Progenitor cell of endocrine pancreas (in vitro differentiated cells): Measurements from ENCODE around the gene IL10. TPM values are rescaled to one million over a fixed set of nuclear protein-coding genes. Genes with fewer than 3 reads are reported as not detected.

Experiments used
- DNase-seq: peaks from one replicate; pipeline ENCODE4 v3.0.0; 2021; ENCODE audit warnings: low spot score; ENCODE audit not compliant: unreplicated experiment
- H3K27ac Mint-ChIP-seq: 2 replicates; pipeline ENCODE4 v1.8.0; 2021; ENCODE audit warnings: mild to moderate bottlenecking, moderate library complexity, mixed read lengths
- H3K27me3 Mint-ChIP-seq: 2 replicates; pipeline ENCODE4 v1.8.0; 2021; ENCODE audit warnings: mixed read lengths
- H3K36me3 Mint-ChIP-seq: 2 replicates; pipeline ENCODE4 v1.8.0; 2022; ENCODE audit warnings: mixed read lengths; ENCODE audit not compliant: insufficient read depth
- H3K4me1 Mint-ChIP-seq: 2 replicates; pipeline ENCODE4 v1.8.0; 2021; ENCODE audit warnings: low read depth, mixed read lengths
- H3K4me3 Mint-ChIP-seq: 2 replicates; pipeline ENCODE4 v1.8.0; 2021; ENCODE audit warnings: low read depth, mild to moderate bottlenecking, moderate library complexity, mixed read lengths
- H3K9me3 Mint-ChIP-seq: 2 replicates; pipeline ENCODE4 v1.8.0; 2021; ENCODE audit warnings: low read depth, mixed read lengths
- total RNA-seq: library from RNA; stranded (reverse); gene quantifications from 2 replicates; pipeline ENCODE4 v1.2.1, GENCODE V29; 2021
- TF ChIP-seq, protein P1 (sequence below): fragments of 200-600 bp; sonication (generic); IDR thresholded peaks from one replicate; pipeline ENCODE4 v1.5.0; 2021; ENCODE audit warnings: antibody characterized with exemption, mild to moderate bottlenecking; ENCODE audit not compliant: unreplicated experiment

Gene IL10
- total RNA-seq, 1 donor from 2014 or later, result not detected

DNA sequence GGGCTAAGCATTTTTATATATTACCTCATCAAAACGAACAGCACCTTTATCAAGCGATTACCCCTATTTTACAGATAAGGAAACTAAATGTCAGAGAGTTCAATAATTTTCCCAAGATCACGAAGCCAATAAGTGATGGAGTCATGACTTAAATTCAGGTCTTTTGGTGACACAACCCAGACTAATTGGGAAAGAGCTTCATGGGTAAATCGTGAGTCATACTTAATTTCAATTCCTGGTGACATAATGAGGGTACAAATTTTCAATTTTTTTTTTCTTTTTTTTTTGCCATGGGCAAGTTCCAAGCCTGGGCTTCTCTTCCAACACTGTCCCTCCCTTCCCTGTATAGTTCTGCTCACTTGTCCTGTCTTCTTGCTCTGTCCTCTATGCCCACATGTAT is 30.1 kb upstream of the IL10 start:
- H3K4me3 Mint-ChIP-seq, result no peak overlapping the region
- DNase-seq, result no peak
- no peak overlapping the region for H3K27ac Mint-ChIP-seq
- H3K4me1 Mint-ChIP-seq, result peaks cover 7% of the 10 kb centered on the region
- H3K9me3 Mint-ChIP-seq, result no peaks in the 10 kb centered on the region
- TF ChIP-seq, protein P1, sequence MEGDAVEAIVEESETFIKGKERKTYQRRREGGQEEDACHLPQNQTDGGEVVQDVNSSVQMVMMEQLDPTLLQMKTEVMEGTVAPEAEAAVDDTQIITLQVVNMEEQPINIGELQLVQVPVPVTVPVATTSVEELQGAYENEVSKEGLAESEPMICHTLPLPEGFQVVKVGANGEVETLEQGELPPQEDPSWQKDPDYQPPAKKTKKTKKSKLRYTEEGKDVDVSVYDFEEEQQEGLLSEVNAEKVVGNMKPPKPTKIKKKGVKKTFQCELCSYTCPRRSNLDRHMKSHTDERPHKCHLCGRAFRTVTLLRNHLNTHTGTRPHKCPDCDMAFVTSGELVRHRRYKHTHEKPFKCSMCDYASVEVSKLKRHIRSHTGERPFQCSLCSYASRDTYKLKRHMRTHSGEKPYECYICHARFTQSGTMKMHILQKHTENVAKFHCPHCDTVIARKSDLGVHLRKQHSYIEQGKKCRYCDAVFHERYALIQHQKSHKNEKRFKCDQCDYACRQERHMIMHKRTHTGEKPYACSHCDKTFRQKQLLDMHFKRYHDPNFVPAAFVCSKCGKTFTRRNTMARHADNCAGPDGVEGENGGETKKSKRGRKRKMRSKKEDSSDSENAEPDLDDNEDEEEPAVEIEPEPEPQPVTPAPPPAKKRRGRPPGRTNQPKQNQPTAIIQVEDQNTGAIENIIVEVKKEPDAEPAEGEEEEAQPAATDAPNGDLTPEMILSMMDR, result no peak
- H3K36me3 Mint-ChIP-seq, result no peaks in the 10 kb centered on the region
- H3K27me3 Mint-ChIP-seq, result peaks cover 21% of the 10 kb centered on the region

DNA sequence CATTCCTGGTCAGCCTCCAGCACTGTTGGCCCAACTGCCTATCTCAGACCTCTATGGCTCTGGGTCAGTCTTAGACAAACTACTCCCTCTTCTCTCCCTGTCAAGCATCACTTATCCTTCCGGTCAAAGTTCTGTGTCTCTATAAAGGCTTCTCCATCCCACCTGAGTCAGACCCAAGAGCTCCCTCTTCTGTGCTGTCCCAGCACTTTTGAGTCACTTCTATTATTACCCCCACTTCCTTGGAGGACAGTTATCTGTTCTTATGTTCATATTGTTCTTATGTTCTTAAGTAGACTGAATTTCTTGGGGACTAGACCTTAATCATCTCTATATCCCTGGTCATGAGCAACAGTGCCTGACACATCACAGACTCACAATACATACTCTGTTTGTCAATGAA is 29.2 kb upstream of the IL10 start:
- no peak for DNase-seq
- H3K4me1 Mint-ChIP-seq, result peaks cover 7% of the 10 kb centered on the region
- TF ChIP-seq, protein P1, result no peak
- no peaks in the 10 kb centered on the region for H3K36me3 Mint-ChIP-seq
- H3K27me3 Mint-ChIP-seq, result peaks cover 19% of the 10 kb centered on the region
- no peak overlapping the region for H3K27ac Mint-ChIP-seq
- H3K9me3 Mint-ChIP-seq, result no peaks in the 10 kb centered on the region
- H3K4me3 Mint-ChIP-seq, result no peak overlapping the region

DNA sequence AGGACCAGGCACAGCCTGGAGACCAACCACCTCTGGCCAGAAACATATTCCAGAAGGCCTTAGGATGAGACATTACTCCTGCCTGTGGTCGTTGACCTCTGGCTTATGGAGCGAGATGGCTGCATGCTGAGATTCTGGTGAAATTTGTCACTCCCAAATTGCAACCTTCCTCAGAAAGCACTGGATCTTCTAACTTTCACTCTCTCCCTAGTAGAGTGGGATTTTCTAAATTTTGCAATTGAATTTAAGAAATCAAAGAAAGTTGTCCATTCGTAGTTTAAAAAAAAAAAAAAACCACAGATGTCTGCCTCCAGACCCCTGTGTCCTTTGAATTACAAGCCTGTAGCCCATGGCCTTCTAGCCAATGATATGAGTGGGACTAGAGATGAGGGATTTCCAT is 28.6 kb upstream of the IL10 start:
- TF ChIP-seq, protein P1, result no peak
- H3K4me1 Mint-ChIP-seq, result peaks cover 7% of the 10 kb centered on the region
- DNase-seq, result no peak

GRCh38 chr1:206800411-206800810 is 28.1 kb upstream of the IL10 start:
- Mint-ChIP-seq H3K36me3 (no peaks in the 10 kb centered on the region), H3K27ac (no peak overlapping the region), H3K27me3 (peaks cover 19% of the 10 kb centered on the region), H3K4me3 (no peak overlapping the region), H3K9me3 (no peaks in the 10 kb centered on the region), H3K4me1 (peaks cover 7% of the 10 kb centered on the region)
- TF ChIP-seq, protein P1, result no peak
- DNase-seq, result no peak

More for the DNA sequence above, 28.6 kb upstream of the IL10 start:
- H3K27me3 Mint-ChIP-seq, result peaks cover 19% of the 10 kb centered on the region
- H3K9me3 Mint-ChIP-seq, result no peaks in the 10 kb centered on the region
- H3K27ac Mint-ChIP-seq, result no peak overlapping the region
- no peaks in the 10 kb centered on the region for H3K36me3 Mint-ChIP-seq
- H3K4me3 Mint-ChIP-seq, result no peak overlapping the region

DNA sequence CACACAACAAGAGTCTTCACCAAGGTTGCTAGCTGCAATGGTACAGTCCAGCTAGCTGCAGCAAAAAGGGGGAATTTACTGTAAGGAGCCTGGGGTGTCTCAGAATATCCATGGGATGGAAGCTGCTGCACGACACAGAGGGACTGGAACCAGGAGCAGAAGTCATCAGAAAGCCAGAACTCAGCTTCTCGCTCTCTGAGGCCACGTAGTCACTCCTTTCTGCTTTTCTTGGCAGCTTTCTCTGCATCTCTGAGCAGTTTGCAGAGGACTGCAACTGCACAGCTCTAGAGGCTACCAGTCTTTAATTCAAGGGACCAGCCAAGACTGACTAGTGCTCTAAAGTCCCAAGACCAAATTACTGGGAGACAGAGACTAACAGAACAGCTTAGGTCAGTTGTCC is 27.0 kb upstream of the IL10 start:
- H3K9me3 Mint-ChIP-seq, result no peaks in the 10 kb centered on the region
- no peaks in the 10 kb centered on the region for H3K36me3 Mint-ChIP-seq
- H3K4me1 Mint-ChIP-seq, result no peaks in the 10 kb centered on the region
- TF ChIP-seq, protein P1, result no peak
- no peak for DNase-seq
- H3K27ac Mint-ChIP-seq, result no peak overlapping the region
- peaks cover 17% of the 10 kb centered on the region for H3K27me3 Mint-ChIP-seq
- H3K4me3 Mint-ChIP-seq, result no peak overlapping the region
